Left hindlimb (tissue), 1 donor: ENCODE results near the gene SLC22A2.
"Not testable (repeated sequence)": the region's sequence is repeated elsewhere in the genome, so short reads cannot be mapped to it uniquely, and the experiment has no call there.

Source experiments
- DNase-seq: peaks from one replicate; pipeline ENCODE4 v3.0.0-alpha.2; 2018

Gene SLC22A2

GRCh38 chr6:160240691-160241084 lies 17.9 kb downstream of the SLC22A2 start:
- no peak for DNase-seq

GRCh38 chr6:160239929-160240690 lies 18.5 kb downstream of the SLC22A2 start:
- DNase-seq: no peak

- no peak for DNase-seq
Measured at GRCh38 chr6:160238761-160239751, 19.6 kb downstream of the SLC22A2 start.

GRCh38 chr6:160238278-160238711 lies 20.3 kb downstream of the SLC22A2 start:
- DNase-seq: no peak

GRCh38 chr6:160237597-160238275 lies 20.9 kb downstream of the SLC22A2 start:
- DNase-seq: not testable (repeated sequence)

GRCh38 chr6:160236235-160236872 lies 22.3 kb downstream of the SLC22A2 start:
- not testable (repeated sequence) for DNase-seq

- DNase-seq: not testable (repeated sequence)
Measured at GRCh38 chr6:160233950-160234640, 24.5 kb downstream of the SLC22A2 start.

GRCh38 chr6:160227769-160228161 lies 30.9 kb downstream of the SLC22A2 start:
- DNase-seq: no peak

GRCh38 chr6:160227038-160227768 lies 31.4 kb downstream of the SLC22A2 start:
- no peak for DNase-seq

GRCh38 chr6:160226118-160226591 lies 32.5 kb downstream of the SLC22A2 start:
- DNase-seq: no peak

- no peak for DNase-seq
Measured at GRCh38 chr6:160224639-160225237, 33.9 kb downstream of the SLC22A2 start.

- DNase-seq: no peak
Measured at GRCh38 chr6:160222491-160222890, 36.1 kb downstream of the SLC22A2 start.

GRCh38 chr6:160221918-160222317 lies 36.7 kb downstream of the SLC22A2 start:
- DNase-seq: no peak

GRCh38 chr6:160221423-160221822 lies 37.2 kb downstream of the SLC22A2 start:
- no peak for DNase-seq

- no peak for DNase-seq
Measured at GRCh38 chr6:160218810-160219209, 39.8 kb downstream of the SLC22A2 start.

GRCh38 chr6:160217863-160218262 lies 40.8 kb downstream of the SLC22A2 start:
- no peak for DNase-seq

- no peak for DNase-seq
Measured at GRCh38 chr6:160217073-160217472, 41.5 kb downstream of the SLC22A2 start.

GRCh38 chr6:160215232-160215631 lies 43.4 kb downstream of the SLC22A2 start:
- DNase-seq: no peak

- no peak for DNase-seq
Measured at GRCh38 chr6:160207618-160208017, 51.0 kb downstream of the SLC22A2 start.

GRCh38 chr6:160204710-160205109 lies 53.9 kb downstream of the SLC22A2 start:
- no peak for DNase-seq

GRCh38 chr6:160203953-160204352 lies 54.7 kb downstream of the SLC22A2 start:
- DNase-seq: no peak
